ENCODE results near the gene GAREM2.

- TF ChIP-seq, protein P1, sequence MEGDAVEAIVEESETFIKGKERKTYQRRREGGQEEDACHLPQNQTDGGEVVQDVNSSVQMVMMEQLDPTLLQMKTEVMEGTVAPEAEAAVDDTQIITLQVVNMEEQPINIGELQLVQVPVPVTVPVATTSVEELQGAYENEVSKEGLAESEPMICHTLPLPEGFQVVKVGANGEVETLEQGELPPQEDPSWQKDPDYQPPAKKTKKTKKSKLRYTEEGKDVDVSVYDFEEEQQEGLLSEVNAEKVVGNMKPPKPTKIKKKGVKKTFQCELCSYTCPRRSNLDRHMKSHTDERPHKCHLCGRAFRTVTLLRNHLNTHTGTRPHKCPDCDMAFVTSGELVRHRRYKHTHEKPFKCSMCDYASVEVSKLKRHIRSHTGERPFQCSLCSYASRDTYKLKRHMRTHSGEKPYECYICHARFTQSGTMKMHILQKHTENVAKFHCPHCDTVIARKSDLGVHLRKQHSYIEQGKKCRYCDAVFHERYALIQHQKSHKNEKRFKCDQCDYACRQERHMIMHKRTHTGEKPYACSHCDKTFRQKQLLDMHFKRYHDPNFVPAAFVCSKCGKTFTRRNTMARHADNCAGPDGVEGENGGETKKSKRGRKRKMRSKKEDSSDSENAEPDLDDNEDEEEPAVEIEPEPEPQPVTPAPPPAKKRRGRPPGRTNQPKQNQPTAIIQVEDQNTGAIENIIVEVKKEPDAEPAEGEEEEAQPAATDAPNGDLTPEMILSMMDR (IDR thresholded peaks at IDR 0.05; ENCODE audit: insufficient read depth, low read length): no peak
- TF ChIP-seq POLR2AphosphoS5 (IDR thresholded peaks at IDR 0.05; ENCODE audit: low read depth) (no peak), GABPA (IDR thresholded peaks at IDR 0.05; ENCODE audit: low read depth) (no peak)
- TF ChIP-seq, protein P2, sequence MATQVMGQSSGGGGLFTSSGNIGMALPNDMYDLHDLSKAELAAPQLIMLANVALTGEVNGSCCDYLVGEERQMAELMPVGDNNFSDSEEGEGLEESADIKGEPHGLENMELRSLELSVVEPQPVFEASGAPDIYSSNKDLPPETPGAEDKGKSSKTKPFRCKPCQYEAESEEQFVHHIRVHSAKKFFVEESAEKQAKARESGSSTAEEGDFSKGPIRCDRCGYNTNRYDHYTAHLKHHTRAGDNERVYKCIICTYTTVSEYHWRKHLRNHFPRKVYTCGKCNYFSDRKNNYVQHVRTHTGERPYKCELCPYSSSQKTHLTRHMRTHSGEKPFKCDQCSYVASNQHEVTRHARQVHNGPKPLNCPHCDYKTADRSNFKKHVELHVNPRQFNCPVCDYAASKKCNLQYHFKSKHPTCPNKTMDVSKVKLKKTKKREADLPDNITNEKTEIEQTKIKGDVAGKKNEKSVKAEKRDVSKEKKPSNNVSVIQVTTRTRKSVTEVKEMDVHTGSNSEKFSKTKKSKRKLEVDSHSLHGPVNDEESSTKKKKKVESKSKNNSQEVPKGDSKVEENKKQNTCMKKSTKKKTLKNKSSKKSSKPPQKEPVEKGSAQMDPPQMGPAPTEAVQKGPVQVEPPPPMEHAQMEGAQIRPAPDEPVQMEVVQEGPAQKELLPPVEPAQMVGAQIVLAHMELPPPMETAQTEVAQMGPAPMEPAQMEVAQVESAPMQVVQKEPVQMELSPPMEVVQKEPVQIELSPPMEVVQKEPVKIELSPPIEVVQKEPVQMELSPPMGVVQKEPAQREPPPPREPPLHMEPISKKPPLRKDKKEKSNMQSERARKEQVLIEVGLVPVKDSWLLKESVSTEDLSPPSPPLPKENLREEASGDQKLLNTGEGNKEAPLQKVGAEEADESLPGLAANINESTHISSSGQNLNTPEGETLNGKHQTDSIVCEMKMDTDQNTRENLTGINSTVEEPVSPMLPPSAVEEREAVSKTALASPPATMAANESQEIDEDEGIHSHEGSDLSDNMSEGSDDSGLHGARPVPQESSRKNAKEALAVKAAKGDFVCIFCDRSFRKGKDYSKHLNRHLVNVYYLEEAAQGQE (IDR thresholded peaks at IDR 0.05; ENCODE audit: insufficient replicate concordance, low read depth): no peak
These were observed 42.1 kb upstream of the GAREM2 start for GRCh38 chr2:26130763-26131162.
